K562 (cell line): ENCODE measurements around the gene DZIP3. TPM values are rescaled to one million over a fixed set of nuclear protein-coding genes. Genes with fewer than 3 reads are reported as not detected.

Experiments
- ARID3A ChIP-seq: IDR thresholded peaks from 2 replicates; pipeline ENCODE4 v1.6.1; 2012; ENCODE audit warnings: low read depth, low read length, improper control_type of control experiment, borderline replicate concordance
- ATF7 ChIP-seq: fragments of 450-650 bp; IDR thresholded peaks from 2 replicates; pipeline ENCODE4 v1.7.1; 2014; ENCODE audit warnings: mild to moderate bottlenecking, moderate library complexity
- CHAMP1 ChIP-seq: fragments of 450-650 bp; IDR thresholded peaks from 2 replicates; pipeline ENCODE4 v1.6.1; 2016; ENCODE audit warnings: mild to moderate bottlenecking
- CSDE1 ChIP-seq, 2 experiments: fragments of 450-650 bp; IDR thresholded peaks; 2 replicates each; pipeline ENCODE4 v1.6.1; 2016; ENCODE audit warnings: mild to moderate bottlenecking in 1 of 2
- ETV5 ChIP-seq: sonication (generic); formaldehyde crosslinking; IDR thresholded peaks from 2 replicates; pipeline ENCODE4 v1.4.0; 2020; ENCODE audit warnings: low read depth, mild to moderate bottlenecking, missing genetic modification reagents
- GATAD2A ChIP-seq: fragments of 450-650 bp; IDR thresholded peaks from 2 replicates; pipeline ENCODE4 v1.6.1; 2017
- HLTF ChIP-seq: fragments of 450-650 bp; IDR thresholded peaks from 2 replicates; pipeline ENCODE4 v1.6.1; 2016
- HSF4 ChIP-seq: fragments of 250-450 bp; sonication (Bioruptor Pico); IDR thresholded peaks from 2 replicates; pipeline ENCODE4 v2.1.2; 2022; ENCODE audit warnings: mild to moderate bottlenecking, moderate library complexity, borderline replicate concordance
- MTA3 ChIP-seq: fragments of 450-650 bp; formaldehyde crosslinking; IDR thresholded peaks from 2 replicates; pipeline ENCODE4 v1.6.1; 2017; ENCODE audit warnings: mild to moderate bottlenecking, borderline replicate concordance
- SRSF3 ChIP-seq: fragments of 200-400 bp; formaldehyde crosslinking; IDR thresholded peaks from 2 replicates; pipeline ENCODE4 v1.6.1; 2016; ENCODE audit warnings: mild to moderate bottlenecking, low read length, moderate library complexity; ENCODE audit not compliant: insufficient read depth
- TFAP4 ChIP-seq: sonication (generic); formaldehyde crosslinking; IDR thresholded peaks from 2 replicates; pipeline ENCODE4 v1.8.0; 2022; ENCODE audit warnings: missing genetic modification reagents, mild to moderate bottlenecking, moderate library complexity, borderline replicate concordance
- ZBTB2 ChIP-seq: fragments of 450-650 bp; IDR thresholded peaks from 2 replicates; pipeline ENCODE4 v1.6.1; 2016; ENCODE audit warnings: antibody characterized with exemption
- ZMIZ1 ChIP-seq, 2 experiments: fragments of 150-350 bp in 1 of 2; IDR thresholded peaks; 2 replicates each; pipeline ENCODE4 v1.6.1; 2012 to 2016; ENCODE audit warnings: low read depth in 2 of 2, low read length in 2 of 2, mild to moderate bottlenecking in 1 of 2, moderate library complexity in 1 of 2
- ZNF224 ChIP-seq: sonication (generic); formaldehyde crosslinking; IDR thresholded peaks from 2 replicates; pipeline ENCODE4 v1.8.0; 2022; ENCODE audit warnings: mild to moderate bottlenecking, missing genetic modification reagents
- ZSCAN29 ChIP-seq: fragments of 450-650 bp; IDR thresholded peaks from 2 replicates; pipeline ENCODE4 v1.6.1; 2017
- polyA plus RNA-seq, 8 experiments: library from polyadenylated mRNA; depleted of rRNA in 4 of 8; stranded (reverse) in 5 of 8; unstranded in 3 of 8; fragments of >200 nt; fragmentation: Nextera tagmentation in 2 of 8; fragmentation: Illumina TruSeq in 1 of 8; extraction: Ambion mirVana in 2 of 8; extraction: Trizol in 1 of 8; gene quantifications; 2 replicates each; pipeline versions ENCODE4 v1.2.1 to v1.2.3, GENCODE V29; 2011 to 2014; ENCODE audit warnings: inconsistent platforms in 1 of 8, missing spikeins in 1 of 8
- total RNA-seq, 7 experiments: library from RNA; depleted of rRNA in 6 of 7; stranded (reverse); fragments of >200 nt in 6 of 7; fragmentation: Illumina TruSeq in 2 of 7; extraction: Trizol in 2 of 7; gene quantifications; 2 replicates each; pipeline versions ENCODE4 v1.2.1 to v1.2.3, GENCODE V29; 2011 to 2021; ENCODE audit warnings: low replicate concordance in 1 of 7

DZIP3 gene
- total and polyA plus RNA-seq, 9 of the 15 experiments (the other 6 are each of a cell fraction or from before 2014, with no cell fraction given), result 3.5 to 9.7 (median 5.7) TPM

- TF ChIP-seq CHAMP1 (no peak), ARID3A (no peak), TFAP4 (CRISPR knock-in tag) (peak; percentile 93), HLTF (0 out of 2 replicates have a peak, but pooled peaks have one; percentile 29), SRSF3 (no peak), ZNF224 (CRISPR knock-in tag) (no peak), MTA3 (no peak), GATAD2A (0 out of 2 replicates have a peak, but pooled peaks have one; percentile 32), ZSCAN29 (no peak), ATF7 (peak; percentile 45; the same call in 1 of the 2 replicates), ZMIZ1 (IDR thresholded peaks at IDR 0.05; ENCODE audit: low read depth in 2 of 2, low read length in 2 of 2) (0 out of 4 replicates have a peak, but pooled peaks of 1 of the 2 experiments have one; percentile 14), HSF4 (CRISPR knock-in tag) (no peak), CSDE1 (IDR thresholded peaks at IDR 0.05) (no peak), ZBTB2 (no peak), ETV5 (peak; percentile 76)
Measured at GRCh38 chr3:108589081-108589997, at the start of gene DZIP3, which contains the start of gene CIP2A (continued).
